Raji (cell line): ENCODE data around the gene DDX49.

ENCODE experiments used
- POLR2A ChIP-seq: IDR thresholded peaks from 2 replicates; pipeline ENCODE4 v1.6.1; 2011; ENCODE audit warnings: low read depth, low read length, control low read depth; ENCODE audit not compliant: insufficient read depth

DDX49 gene

GRCh38 chr19:18919086-18919899 is at the start of gene DDX49, which contains the start of gene COPE:
Gene DDX49, plus strand, starts transcription at chr19:18919715. Its CDS starts 27 bp downstream, at chr19:18919742.
Gene COPE, minus strand, starts transcription at chr19:18919387. Its CDS starts 39 bp downstream, at chr19:18919348.
- TF ChIP-seq POLR2A, result peak; percentile 84

GRCh38 chr19:18869781-18870530 is 49.6 kb upstream of the DDX49 start:
- TF ChIP-seq POLR2A, result no peak

GRCh38 chr19:18870531-18871172 is 48.9 kb upstream of the DDX49 start:
- no peak for TF ChIP-seq POLR2A

- TF ChIP-seq POLR2A, result no peak
Measured at GRCh38 chr19:18871543-18871942, 48.0 kb upstream of the DDX49 start.

GRCh38 chr19:18875726-18876125 is 43.8 kb upstream of the DDX49 start:
- no peak for TF ChIP-seq POLR2A

- TF ChIP-seq POLR2A, result no peak
Measured at GRCh38 chr19:18876865-18877264, 42.6 kb upstream of the DDX49 start.

- no peak for TF ChIP-seq POLR2A
Measured at GRCh38 chr19:18878058-18878797, 41.3 kb upstream of the DDX49 start.

- TF ChIP-seq POLR2A, result no peak
Measured at GRCh38 chr19:18878858-18879578, 40.5 kb upstream of the DDX49 start.

GRCh38 chr19:18879579-18880373 is 39.7 kb upstream of the DDX49 start:
- TF ChIP-seq POLR2A, result no peak

GRCh38 chr19:18881491-18881890 is 38.0 kb upstream of the DDX49 start:
- no peak for TF ChIP-seq POLR2A

- TF ChIP-seq POLR2A, result no peak
Measured at GRCh38 chr19:18883526-18884304, 35.8 kb upstream of the DDX49 start.

GRCh38 chr19:18886972-18887371 is 32.5 kb upstream of the DDX49 start:
- TF ChIP-seq POLR2A, result no peak

- no peak for TF ChIP-seq POLR2A
Measured at GRCh38 chr19:18889949-18890745, 29.4 kb upstream of the DDX49 start.
